Upper lobe of left lung (tissue), 4 donors: ENCODE results near the gene MAP7D3.

Source experiments
- POLR2A ChIP-seq, 4 donors: fragments of 450-650 bp; IDR thresholded peaks; one replicate each; pipeline ENCODE4 v1.5.1; 2016 to 2017; ENCODE audit warnings: antibody characterized with exemption in 4 of 4, mild to moderate bottlenecking in 2 of 4
- POLR2AphosphoS5 ChIP-seq, 2 donors: sonication (generic); formaldehyde crosslinking; IDR thresholded peaks; one replicate each; pipeline ENCODE4 v1.5.1; 2017; ENCODE audit warnings: antibody characterized with exemption in 2 of 2

GRCh38 chrX:136163689-136164088 is 87.5 kb downstream of the MAP7D3 start:
- TF ChIP-seq POLR2AphosphoS5 (IDR thresholded peaks at IDR 0.05) (no peak), POLR2A (IDR thresholded peaks at IDR 0.05) (no peak)
